ENCODE results near the gene PSAT1.

- no peak for TF ChIP-seq EP300 (IDR thresholded peaks at IDR 0.05)
- TF ChIP-seq, protein P1, sequence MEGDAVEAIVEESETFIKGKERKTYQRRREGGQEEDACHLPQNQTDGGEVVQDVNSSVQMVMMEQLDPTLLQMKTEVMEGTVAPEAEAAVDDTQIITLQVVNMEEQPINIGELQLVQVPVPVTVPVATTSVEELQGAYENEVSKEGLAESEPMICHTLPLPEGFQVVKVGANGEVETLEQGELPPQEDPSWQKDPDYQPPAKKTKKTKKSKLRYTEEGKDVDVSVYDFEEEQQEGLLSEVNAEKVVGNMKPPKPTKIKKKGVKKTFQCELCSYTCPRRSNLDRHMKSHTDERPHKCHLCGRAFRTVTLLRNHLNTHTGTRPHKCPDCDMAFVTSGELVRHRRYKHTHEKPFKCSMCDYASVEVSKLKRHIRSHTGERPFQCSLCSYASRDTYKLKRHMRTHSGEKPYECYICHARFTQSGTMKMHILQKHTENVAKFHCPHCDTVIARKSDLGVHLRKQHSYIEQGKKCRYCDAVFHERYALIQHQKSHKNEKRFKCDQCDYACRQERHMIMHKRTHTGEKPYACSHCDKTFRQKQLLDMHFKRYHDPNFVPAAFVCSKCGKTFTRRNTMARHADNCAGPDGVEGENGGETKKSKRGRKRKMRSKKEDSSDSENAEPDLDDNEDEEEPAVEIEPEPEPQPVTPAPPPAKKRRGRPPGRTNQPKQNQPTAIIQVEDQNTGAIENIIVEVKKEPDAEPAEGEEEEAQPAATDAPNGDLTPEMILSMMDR (IDR thresholded peaks at IDR 0.05), result no peak
These were observed 66.3 kb downstream of the PSAT1 start for GRCh38 chr9:78363221-78363620.

Measured in gastroesophageal sphincter (tissue), 3 donors.